Heart left ventricle (tissue), 13 donors: ENCODE results near the gene BORCS5.

Experiments used
- POLR2A ChIP-seq, 2 donors: fragments of 450-650 bp; IDR thresholded peaks; one replicate each; pipeline ENCODE4 v1.6.1; 2017; ENCODE audit warnings: antibody characterized with exemption in 2 of 2, mild to moderate bottlenecking in 2 of 2, moderate library complexity in 2 of 2
- TF ChIP-seq, protein P1 (sequence below), 12 donors: fragments of 200-600 bp; sonication (generic) in 4 of 12; IDR thresholded peaks; one replicate each; pipeline versions ENCODE4 v1.5.0 to v1.8.0; 2018 to 2022; ENCODE audit warnings: antibody characterized with exemption in 12 of 12, mild to moderate bottlenecking in 5 of 12
- donor health status: ischemic (EF 13 %, LVEDD 7.1; RV severe dilation, severe dysfunction).
- donor health status: DM: no; HTN: yes; CAD: no.
- donor health status: DM: no; HTN: no; CAD: no.
- donor health status: ischemic (EF 25% LVEDD 6.9; RV normal size, moderate dysfunction).
- donor health status: ischemic (EF 25% LVEDD 5.7; RV mildly dilated, moderate dysfunction).
- donor health status: ischemic (EF 35%, LVEDD 5.7; RV mildly dilated, moderate dysfunction).
- donor health status: nonischemic (EF 11% LVEDD 7.7; RV severe dilation, severe dysfunction).
- donor health status: DM: yes; HTN: yes; CAD: no.
- donor health status: PGD.
- donor health status: ischemic (EF 29% LVEDD 5.4; RV normal size, mild dysfunction).
- donor health status: nonischemic (EF 23%, LVEDD 6.1; RV moderate dilation, normal function).

DNA sequence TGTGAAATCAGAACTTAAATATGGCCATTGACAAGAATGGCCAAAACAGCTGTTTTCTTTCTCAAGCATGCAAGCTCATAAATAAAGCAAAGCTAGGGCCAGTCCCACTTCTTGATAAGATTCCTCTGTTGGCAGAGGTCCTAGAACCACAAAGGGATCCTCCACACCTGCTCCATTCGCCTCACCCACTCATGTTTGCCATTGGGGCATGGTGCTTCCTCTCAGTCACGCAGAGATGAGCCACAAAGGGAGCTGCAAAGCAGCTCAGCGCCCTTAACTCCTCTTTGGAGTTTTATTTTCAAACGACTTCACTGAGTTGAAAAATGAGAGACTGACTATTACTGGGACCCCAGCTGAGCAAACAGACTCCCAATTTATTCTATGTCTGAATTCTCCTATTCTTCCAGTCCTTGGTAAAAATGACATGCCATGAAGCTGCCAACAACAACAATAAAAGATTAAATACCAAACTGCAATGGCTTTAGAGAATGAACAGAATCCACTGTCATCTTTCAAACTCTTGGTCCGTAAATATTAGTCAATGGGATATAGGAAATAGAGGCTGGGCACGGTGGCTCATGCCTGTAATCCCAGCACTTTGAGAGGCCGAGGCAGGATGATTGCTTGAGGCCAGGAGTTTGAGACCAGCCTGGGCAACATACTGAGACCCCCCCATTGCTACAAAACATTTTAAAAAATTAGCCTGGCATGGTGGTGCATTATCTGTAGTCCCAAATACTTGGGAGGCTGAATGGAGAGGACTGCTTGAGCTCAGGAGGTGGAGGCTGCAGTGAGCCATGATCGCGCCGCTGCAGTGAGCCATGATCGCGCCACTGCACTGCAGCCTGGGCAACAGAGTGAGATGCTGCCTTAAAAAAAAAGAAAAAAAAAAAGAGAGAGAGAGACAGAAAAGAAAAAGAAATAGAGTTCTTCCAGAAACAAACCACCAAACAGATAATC is 23.2 kb upstream of the BORCS5 start:
- TF ChIP-seq, protein P1, sequence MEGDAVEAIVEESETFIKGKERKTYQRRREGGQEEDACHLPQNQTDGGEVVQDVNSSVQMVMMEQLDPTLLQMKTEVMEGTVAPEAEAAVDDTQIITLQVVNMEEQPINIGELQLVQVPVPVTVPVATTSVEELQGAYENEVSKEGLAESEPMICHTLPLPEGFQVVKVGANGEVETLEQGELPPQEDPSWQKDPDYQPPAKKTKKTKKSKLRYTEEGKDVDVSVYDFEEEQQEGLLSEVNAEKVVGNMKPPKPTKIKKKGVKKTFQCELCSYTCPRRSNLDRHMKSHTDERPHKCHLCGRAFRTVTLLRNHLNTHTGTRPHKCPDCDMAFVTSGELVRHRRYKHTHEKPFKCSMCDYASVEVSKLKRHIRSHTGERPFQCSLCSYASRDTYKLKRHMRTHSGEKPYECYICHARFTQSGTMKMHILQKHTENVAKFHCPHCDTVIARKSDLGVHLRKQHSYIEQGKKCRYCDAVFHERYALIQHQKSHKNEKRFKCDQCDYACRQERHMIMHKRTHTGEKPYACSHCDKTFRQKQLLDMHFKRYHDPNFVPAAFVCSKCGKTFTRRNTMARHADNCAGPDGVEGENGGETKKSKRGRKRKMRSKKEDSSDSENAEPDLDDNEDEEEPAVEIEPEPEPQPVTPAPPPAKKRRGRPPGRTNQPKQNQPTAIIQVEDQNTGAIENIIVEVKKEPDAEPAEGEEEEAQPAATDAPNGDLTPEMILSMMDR (IDR thresholded peaks at IDR 0.05), result no peak
- no peak for TF ChIP-seq POLR2A (IDR thresholded peaks at IDR 0.05)
